ENCODE results near the gene UBTFL1.

DNA sequence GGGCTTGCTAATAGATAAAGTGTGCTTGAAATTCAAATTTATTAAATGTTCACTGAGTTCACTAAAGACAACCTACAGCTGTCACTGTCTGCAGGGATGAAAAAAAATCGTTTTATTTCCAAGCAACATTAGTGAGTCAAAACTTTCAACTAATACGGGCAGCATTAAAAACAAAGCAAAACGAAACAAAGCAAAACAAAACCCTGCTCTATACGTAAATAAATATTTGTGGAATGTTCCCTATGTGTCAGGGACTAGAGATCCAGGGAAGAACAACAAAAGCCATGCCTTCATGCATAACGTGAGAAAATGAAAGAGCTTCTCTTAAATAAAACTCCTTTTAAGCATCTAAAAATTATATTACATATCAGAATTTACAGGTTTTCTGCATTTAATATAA is 49.3 kb downstream of the UBTFL1 start:
- TF ChIP-seq CREB1 (CRISPR knock-in tag; IDR thresholded peaks at IDR 0.05) (no peak), FOXK1 (CRISPR knock-in tag; IDR thresholded peaks at IDR 0.05) (no peak), FOXJ3 (CRISPR knock-in tag; IDR thresholded peaks at IDR 0.05; ENCODE audit: borderline replicate concordance) (no peak), IRF2 (CRISPR knock-in tag; IDR thresholded peaks at IDR 0.05; ENCODE audit: borderline replicate concordance, low read depth) (no peak), ZNF317 (CRISPR knock-in tag; IDR thresholded peaks at IDR 0.05; ENCODE audit: borderline replicate concordance, low read depth) (no peak), GABPB1 (CRISPR knock-in tag; IDR thresholded peaks at IDR 0.05) (no peak)
- TF ChIP-seq, protein P1, sequence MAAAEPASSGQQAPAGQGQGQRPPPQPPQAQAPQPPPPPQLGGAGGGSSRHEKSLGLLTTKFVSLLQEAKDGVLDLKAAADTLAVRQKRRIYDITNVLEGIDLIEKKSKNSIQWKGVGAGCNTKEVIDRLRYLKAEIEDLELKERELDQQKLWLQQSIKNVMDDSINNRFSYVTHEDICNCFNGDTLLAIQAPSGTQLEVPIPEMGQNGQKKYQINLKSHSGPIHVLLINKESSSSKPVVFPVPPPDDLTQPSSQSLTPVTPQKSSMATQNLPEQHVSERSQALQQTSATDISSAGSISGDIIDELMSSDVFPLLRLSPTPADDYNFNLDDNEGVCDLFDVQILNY (CRISPR knock-in tag; IDR thresholded peaks at IDR 0.05), result no peak
- TF ChIP-seq, protein P2, sequence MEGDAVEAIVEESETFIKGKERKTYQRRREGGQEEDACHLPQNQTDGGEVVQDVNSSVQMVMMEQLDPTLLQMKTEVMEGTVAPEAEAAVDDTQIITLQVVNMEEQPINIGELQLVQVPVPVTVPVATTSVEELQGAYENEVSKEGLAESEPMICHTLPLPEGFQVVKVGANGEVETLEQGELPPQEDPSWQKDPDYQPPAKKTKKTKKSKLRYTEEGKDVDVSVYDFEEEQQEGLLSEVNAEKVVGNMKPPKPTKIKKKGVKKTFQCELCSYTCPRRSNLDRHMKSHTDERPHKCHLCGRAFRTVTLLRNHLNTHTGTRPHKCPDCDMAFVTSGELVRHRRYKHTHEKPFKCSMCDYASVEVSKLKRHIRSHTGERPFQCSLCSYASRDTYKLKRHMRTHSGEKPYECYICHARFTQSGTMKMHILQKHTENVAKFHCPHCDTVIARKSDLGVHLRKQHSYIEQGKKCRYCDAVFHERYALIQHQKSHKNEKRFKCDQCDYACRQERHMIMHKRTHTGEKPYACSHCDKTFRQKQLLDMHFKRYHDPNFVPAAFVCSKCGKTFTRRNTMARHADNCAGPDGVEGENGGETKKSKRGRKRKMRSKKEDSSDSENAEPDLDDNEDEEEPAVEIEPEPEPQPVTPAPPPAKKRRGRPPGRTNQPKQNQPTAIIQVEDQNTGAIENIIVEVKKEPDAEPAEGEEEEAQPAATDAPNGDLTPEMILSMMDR (IDR thresholded peaks at IDR 0.05), result no peak
- TF ChIP-seq, protein P3, sequence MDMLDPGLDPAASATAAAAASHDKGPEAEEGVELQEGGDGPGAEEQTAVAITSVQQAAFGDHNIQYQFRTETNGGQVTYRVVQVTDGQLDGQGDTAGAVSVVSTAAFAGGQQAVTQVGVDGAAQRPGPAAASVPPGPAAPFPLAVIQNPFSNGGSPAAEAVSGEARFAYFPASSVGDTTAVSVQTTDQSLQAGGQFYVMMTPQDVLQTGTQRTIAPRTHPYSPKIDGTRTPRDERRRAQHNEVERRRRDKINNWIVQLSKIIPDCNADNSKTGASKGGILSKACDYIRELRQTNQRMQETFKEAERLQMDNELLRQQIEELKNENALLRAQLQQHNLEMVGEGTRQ (CRISPR knock-in tag; IDR thresholded peaks at IDR 0.05), result no peak
- TF ChIP-seq, protein P4, sequence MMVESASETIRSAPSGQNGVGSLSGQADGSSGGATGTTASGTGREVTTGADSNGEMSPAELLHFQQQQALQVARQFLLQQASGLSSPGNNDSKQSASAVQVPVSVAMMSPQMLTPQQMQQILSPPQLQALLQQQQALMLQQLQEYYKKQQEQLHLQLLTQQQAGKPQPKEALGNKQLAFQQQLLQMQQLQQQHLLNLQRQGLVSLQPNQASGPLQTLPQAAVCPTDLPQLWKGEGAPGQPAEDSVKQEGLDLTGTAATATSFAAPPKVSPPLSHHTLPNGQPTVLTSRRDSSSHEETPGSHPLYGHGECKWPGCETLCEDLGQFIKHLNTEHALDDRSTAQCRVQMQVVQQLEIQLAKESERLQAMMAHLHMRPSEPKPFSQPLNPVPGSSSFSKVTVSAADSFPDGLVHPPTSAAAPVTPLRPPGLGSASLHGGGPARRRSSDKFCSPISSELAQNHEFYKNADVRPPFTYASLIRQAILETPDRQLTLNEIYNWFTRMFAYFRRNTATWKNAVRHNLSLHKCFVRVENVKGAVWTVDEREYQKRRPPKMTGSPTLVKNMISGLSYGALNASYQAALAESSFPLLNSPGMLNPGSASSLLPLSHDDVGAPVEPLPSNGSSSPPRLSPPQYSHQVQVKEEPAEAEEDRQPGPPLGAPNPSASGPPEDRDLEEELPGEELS (CRISPR knock-in tag; IDR thresholded peaks at IDR 0.05), result no peak
- TF ChIP-seq, protein P5, sequence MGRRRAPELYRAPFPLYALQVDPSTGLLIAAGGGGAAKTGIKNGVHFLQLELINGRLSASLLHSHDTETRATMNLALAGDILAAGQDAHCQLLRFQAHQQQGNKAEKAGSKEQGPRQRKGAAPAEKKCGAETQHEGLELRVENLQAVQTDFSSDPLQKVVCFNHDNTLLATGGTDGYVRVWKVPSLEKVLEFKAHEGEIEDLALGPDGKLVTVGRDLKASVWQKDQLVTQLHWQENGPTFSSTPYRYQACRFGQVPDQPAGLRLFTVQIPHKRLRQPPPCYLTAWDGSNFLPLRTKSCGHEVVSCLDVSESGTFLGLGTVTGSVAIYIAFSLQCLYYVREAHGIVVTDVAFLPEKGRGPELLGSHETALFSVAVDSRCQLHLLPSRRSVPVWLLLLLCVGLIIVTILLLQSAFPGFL (CRISPR knock-in tag; IDR thresholded peaks at IDR 0.05; ENCODE audit: borderline replicate concordance), result no peak

Data from WTC11 (cell line).